HepG2 (cell line): ENCODE measurements around the gene ST6GAL2. TPM values are rescaled to one million over a fixed set of nuclear protein-coding genes. Genes with fewer than 3 reads are reported as not detected.

Source experiments
- ATAC-seq: fragments of 200-7000 bp; cut with Tn5 transposase; 3 replicates; pipeline ENCODE4 v1.9.1; 2020; ENCODE audit warnings: mild to moderate bottlenecking, moderate library complexity
- BruUV-seq: library from RNA; stranded (reverse); fragments of 400-500 nt; replicated peaks from 2 replicates; lab custom pipeline; 2021; lab: Mats Ljungman, UMichigan
- CTCF ChIA-PET: fragments of 300-600 bp; formaldehyde crosslinking; extraction: SDS; loops from one replicate; lab custom pipeline; 2021; ENCODE audit warnings: low total read pairs, inconsistent platforms, low intra/inter-chr PET ratio; lab: Yijun Ruan, JAX
- POLR2A ChIA-PET: fragments of 350-600 bp; sonication (Branson Sonifier 250); formaldehyde crosslinking; loops from one replicate; lab custom pipeline; 2020; ENCODE audit warnings: antibody characterized with exemption, inconsistent platforms; lab: Yijun Ruan, JAX
- DNase-seq: peaks from one replicate; pipeline ENCODE4 v3.0.0-alpha.2; 2015; ENCODE audit warnings: low spot score
- FAIRE-seq: peaks from 3 replicates; lab custom pipeline; 2011; peaks lifted over from hg19 to GRCh38; lab: Jason Lieb, UNC
- H2AFZ ChIP-seq: one replicate; pipeline ENCODE4 v1.6.1; 2011; ENCODE audit warnings: low read length, inconsistent platforms
- H3K27ac ChIP-seq: fragments of 300-600 bp; 3 replicates; pipeline ENCODE4 v1.8.0; 2011; ENCODE audit warnings: mixed run types, mild to moderate bottlenecking, mixed read lengths, low read length, inconsistent platforms; ENCODE audit not compliant: insufficient read depth; ENCODE audit errors: extremely low read length
- H3K27me3 ChIP-seq, 2 experiments: fragments of 200-600 bp in 1 of 2; 2 replicates in 1 of 2; 3 replicates in 1 of 2; pipeline versions ENCODE4 v1.6.0 to v1.8.0; 2011; ENCODE audit warnings: low read length in 2 of 2, mild to moderate bottlenecking in 2 of 2, moderate library complexity in 2 of 2, inconsistent platforms in 1 of 2; ENCODE audit not compliant: insufficient read depth in 2 of 2, control insufficient read depth in 1 of 2
- H3K36me3 ChIP-seq, 2 experiments: fragments of 200-600 bp in 1 of 2; replicated peaks in 1 of 2; 2 replicates in 1 of 2; 3 replicates in 1 of 2; pipeline versions ENCODE4 v1.5.1 to v1.8.0; 2011; ENCODE audit warnings: low read length in 2 of 2, inconsistent platforms in 1 of 2; ENCODE audit not compliant: insufficient read depth in 2 of 2, control insufficient read depth in 1 of 2
- H3K4me1 ChIP-seq: 2 replicates; pipeline ENCODE4 v1.5.1; 2012; ENCODE audit warnings: low read length, inconsistent platforms; ENCODE audit not compliant: insufficient read depth
- H3K4me2 ChIP-seq: 2 replicates; pipeline ENCODE4 v1.6.0; 2011; ENCODE audit warnings: low read depth, low read length, inconsistent platforms
- H3K4me3 ChIP-seq, 3 experiments: fragments of 200-600 bp in 1 of 3; sonication (generic), shearing (Covaris generic) in 1 of 3; replicated peaks in 1 of 3; 2 replicates each; pipeline ENCODE4 v1.5.1; 2011 to 2016; ENCODE audit warnings: low read length in 3 of 3, inconsistent platforms in 2 of 3, low read depth in 2 of 3, mild to moderate bottlenecking in 2 of 3, control low read depth in 1 of 3, mixed read lengths in 1 of 3; ENCODE audit not compliant: insufficient read depth in 1 of 3
- H3K79me2 ChIP-seq: one replicate; pipeline ENCODE4 v1.6.1; 2011; ENCODE audit warnings: low read length, inconsistent platforms; ENCODE audit not compliant: insufficient read depth
- H3K9ac ChIP-seq: 2 replicates; pipeline ENCODE4 v1.6.0; 2011; ENCODE audit warnings: mild to moderate bottlenecking, low read depth, low read length, inconsistent platforms; ENCODE audit not compliant: insufficient read depth
- H3K9me3 ChIP-seq: 2 replicates; pipeline ENCODE4 v1.5.1; 2012; ENCODE audit warnings: mild to moderate bottlenecking, low read length
- H4K20me1 ChIP-seq: 2 replicates; pipeline ENCODE4 v1.6.0; 2011; ENCODE audit warnings: inconsistent platforms, mild to moderate bottlenecking, low read length, moderate library complexity; ENCODE audit not compliant: insufficient read depth
- ASH2L ChIP-seq: fragments of 300-600, 200-600 bp; sonication (generic); IDR thresholded peaks from 2 replicates; pipeline ENCODE4 v1.7.0; 2017; ENCODE audit warnings: low read depth, mild to moderate bottlenecking, moderate library complexity, mixed read lengths, low read length; ENCODE audit not compliant: insufficient read length
- BCL3 ChIP-seq: sonication (generic); formaldehyde crosslinking; IDR thresholded peaks from 2 replicates; pipeline ENCODE4 v1.5.1; 2020; ENCODE audit warnings: mild to moderate bottlenecking, missing genetic modification reagents, moderate library complexity
- CEBPG ChIP-seq: IDR thresholded peaks from 2 replicates; pipeline ENCODE4 v1.6.1; 2016
- FOXA1 ChIP-seq, 2 experiments: fragments of 450-650 bp in 1 of 2; sonication (generic) in 1 of 2; formaldehyde crosslinking in 1 of 2; IDR thresholded peaks; 2 replicates each; pipeline versions ENCODE4 v1.4.0 to v1.6.1; 2016 to 2020; ENCODE audit warnings: missing genetic modification reagents in 1 of 2
- HOXA3 ChIP-seq: sonication (generic); formaldehyde crosslinking; IDR thresholded peaks from 2 replicates; pipeline ENCODE4 v1.5.0; 2020; ENCODE audit warnings: missing genetic modification reagents
- JUNB ChIP-seq: sonication (generic); formaldehyde crosslinking; IDR thresholded peaks from 2 replicates; pipeline ENCODE4 v1.8.0; 2022; ENCODE audit warnings: missing genetic modification reagents, mild to moderate bottlenecking, borderline replicate concordance
- KMT2A ChIP-seq: sonication (generic); formaldehyde crosslinking; IDR thresholded peaks from 2 replicates; pipeline ENCODE4 v1.4.0; 2020; ENCODE audit warnings: missing genetic modification reagents
- MBD4 ChIP-seq: IDR thresholded peaks from 2 replicates; pipeline ENCODE4 v1.6.1; 2012; ENCODE audit warnings: low read length, inconsistent platforms, borderline replicate concordance
- MBNL3 ChIP-seq: fragments of 250-450 bp; sonication (Bioruptor Pico); conservative IDR thresholded peaks from 2 replicates; pipeline ENCODE4 v1.8.0; 2022; ENCODE audit warnings: mild to moderate bottlenecking, inconsistent platforms
- RBM22 ChIP-seq: fragments of 200-400 bp; formaldehyde crosslinking; optimal IDR thresholded peaks from 2 replicates; pipeline ENCODE3; 2017; ENCODE audit warnings: mild to moderate bottlenecking, low read length, moderate library complexity
- STAT6 ChIP-seq: sonication (generic); formaldehyde crosslinking; IDR thresholded peaks from 2 replicates; pipeline ENCODE4 v1.4.0; 2020; ENCODE audit warnings: missing genetic modification reagents, mild to moderate bottlenecking, borderline replicate concordance
- ZNF143 ChIP-seq: sonication (generic); formaldehyde crosslinking; IDR thresholded peaks from 2 replicates; pipeline ENCODE4 v1.4.0; 2020; ENCODE audit warnings: missing genetic modification reagents
- ZNF3 ChIP-seq: IDR thresholded peaks from 2 replicates; pipeline ENCODE4 v1.7.0; 2017; ENCODE audit warnings: inconsistent platforms
- ZNF530 ChIP-seq: sonication (generic); formaldehyde crosslinking; IDR thresholded peaks from 2 replicates; pipeline ENCODE4 v1.5.0; 2020; ENCODE audit warnings: low read depth, mild to moderate bottlenecking, missing genetic modification reagents
- ZNF572 ChIP-seq: sonication (generic); formaldehyde crosslinking; IDR thresholded peaks from 2 replicates; pipeline ENCODE4 v1.5.1; 2020; ENCODE audit warnings: mild to moderate bottlenecking, missing genetic modification reagents
- ZSCAN29 ChIP-seq: sonication (generic); formaldehyde crosslinking; conservative IDR thresholded peaks from 2 replicates; pipeline ENCODE4 v1.4.0; 2020; ENCODE audit warnings: mild to moderate bottlenecking, missing genetic modification reagents
- WGBS: methylation state at CpG from one replicate; pipeline ENCODE4 v1.1.6; 2017; ENCODE audit warnings: low lambda C conversion rate; 5-methylcytosine and 5-hydroxymethylcytosine counted together
- in situ Hi-C: cut with HindIII; loops from 2 replicates; pipeline ENCODE4 v1.10.0; 2017; ENCODE audit warnings: low pct_unique_long_range_greater_than_20kb; ENCODE audit not compliant: extremely low pct_ligation_motif_present
- intact Hi-C: fragments of 100-400 bp; cut with micrococcal nuclease; formaldehyde crosslinking; loops from one replicate; pipeline ENCODE4 v1.10.0; 2022; ENCODE audit not compliant: unreplicated experiment
- polyA plus RNA-seq, 8 experiments: library from polyadenylated mRNA; depleted of rRNA in 3 of 8; stranded (reverse) in 7 of 8; unstranded in 1 of 8; fragments of >200 nt; fragmentation: Illumina TruSeq in 4 of 8; extraction: Trizol in 4 of 8; gene quantifications; 2 replicates each; pipeline versions ENCODE4 v1.2.1 to v1.2.3, GENCODE V29; 2011 to 2016; ENCODE audit warnings: low read depth in 4 of 8, missing spikeins in 1 of 8, mixed read lengths in 1 of 8; ENCODE audit not compliant: insufficient read depth in 1 of 8
- total RNA-seq, 5 experiments: library from RNA; depleted of rRNA; stranded (reverse); fragments of >200 nt; fragmentation: Illumina TruSeq; extraction: Trizol; gene quantifications; 2 replicates each; pipeline ENCODE4 v1.2.3, GENCODE V29; 2016; ENCODE audit warnings: low read depth in 1 of 5

Gene ST6GAL2
- total and polyA plus RNA-seq, 2 of the 13 experiments (the other 11 are each of a cell fraction or from before 2014, with no cell fraction given), result not detected

- Histone ChIP-seq H3K9ac (no peak overlapping the region), H4K20me1 (no peaks in the 10 kb centered on the region), H3K36me3 (no peaks in the 10 kb centered on the region), H2AFZ (no peak overlapping the region), H3K4me3 (no peak overlapping the region), H3K9me3 (no peaks in the 10 kb centered on the region), H3K79me2 (no peaks in the 10 kb centered on the region), H3K4me1 (no peaks in the 10 kb centered on the region), H3K27ac (no peak overlapping the region), H3K4me2 (no peak overlapping the region), H3K27me3 (no peaks in the 10 kb centered on the region; a peak in 1 of 5 replicates)
- in situ Hi-C loops (no loop called here), intact Hi-C loops (no loop called here)
- FAIRE-seq (no peak), ATAC-seq (no peak), DNase-seq (no peak)
- ChIA-PET POLR2A (no interaction called here), CTCF (no interaction called here)
- WGBS, result 2% methylated on average over 5 of the region's 5 CpGs
- TF ChIP-seq HOXA3, result no peak
- no peak for TF ChIP-seq FOXA1 (IDR thresholded peaks at IDR 0.05)
- no peak for TF ChIP-seq FOXA1 (CRISPR knock-in tag; IDR thresholded peaks at IDR 0.05)
- no TSS peak for BruUV-seq
These were observed 87.0 kb downstream of the ST6GAL2 start for GRCh38 chr2:106798826-106799552.

GRCh38 chr2:106797494-106797893, 88.5 kb downstream of the ST6GAL2 start:
- FAIRE-seq (no peak), DNase-seq (no peak), ATAC-seq (no peak)
- no peaks in the 10 kb centered on the region for H3K4me1 ChIP-seq
- in situ Hi-C loops, result no loop called here
- H3K27me3 ChIP-seq, result no peaks in the 10 kb centered on the region; a peak in 1 of 5 replicates
- H4K20me1 ChIP-seq, result no peaks in the 10 kb centered on the region
- H3K4me3 ChIP-seq, result no peak overlapping the region
- no peaks in the 10 kb centered on the region for H3K79me2 ChIP-seq
- BruUV-seq, result no TSS peak
- no peak overlapping the region for H3K4me2 ChIP-seq
- H2AFZ ChIP-seq, result no peak overlapping the region
- ChIA-PET POLR2A (no interaction called here), CTCF (no interaction called here)
- H3K36me3 ChIP-seq, result no peaks in the 10 kb centered on the region
- intact Hi-C loops, result no loop called here
- 20% methylated on average over 5 of the region's 5 CpGs for WGBS
- H3K27ac ChIP-seq, result no peak overlapping the region
- H3K9me3 ChIP-seq, result peaks cover 1% of the 10 kb centered on the region; the same call in 1 of the 2 replicates
- no peak overlapping the region for H3K9ac ChIP-seq
- no peak for TF ChIP-seq RBM22
- no peak for TF ChIP-seq STAT6 (CRISPR knock-in tag)
- no peak for TF ChIP-seq JUNB (CRISPR knock-in tag)
- TF ChIP-seq KMT2A (CRISPR knock-in tag), result no peak
- no peak for TF ChIP-seq BCL3 (CRISPR knock-in tag)
- no peak for TF ChIP-seq MBD4
- no peak for TF ChIP-seq ZSCAN29 (CRISPR knock-in tag)
- TF ChIP-seq MBNL3 (CRISPR knock-in tag), result no peak
- TF ChIP-seq ZNF572, result no peak
- no peak for TF ChIP-seq ZNF530
- no peak for TF ChIP-seq ZNF143 (CRISPR knock-in tag)
- no peak for TF ChIP-seq ASH2L
- no peak for TF ChIP-seq CEBPG
- TF ChIP-seq ZNF3, result no peak
